ENCODE data around the gene GBA2. TPM values are rescaled to one million over a fixed set of nuclear protein-coding genes. Genes with fewer than 3 reads are reported as not detected.

Gene GBA2
- total and polyA plus RNA-seq, 2 donors (not counting 3 experiments of a cell fraction or from before 2014, with no cell fraction given), result 110 to 158 TPM

GRCh38 chr9:35783418-35783817, 34.4 kb upstream of the GBA2 start:
- H3K9me3 ChIP-seq (replicated peaks; ENCODE audit: control insufficient read depth, insufficient read depth, low read length), result no peaks in the 10 kb centered on the region
- FAIRE-seq, result no peak
- H3K9me1 ChIP-seq (replicated peaks; ENCODE audit: control insufficient read depth, extremely low read depth, insufficient read depth, low read length), result no peaks in the 10 kb centered on the region
- H3K4me2 ChIP-seq (ENCODE audit: insufficient read depth, low read length), result no peak overlapping the region
- no peaks in the 10 kb centered on the region for H4K20me1 ChIP-seq (replicated peaks; ENCODE audit: control insufficient read depth, extremely low read depth, insufficient read depth, low read length)
- H3K79me2 ChIP-seq (ENCODE audit: control insufficient read depth, insufficient read depth, low read length), result no peaks in the 10 kb centered on the region
- no peak overlapping the region for H3K27ac ChIP-seq (ENCODE audit: insufficient read depth, low read depth, low read length)
- no peak for TF ChIP-seq MAX (IDR thresholded peaks at IDR 0.05; ENCODE audit: insufficient read depth, insufficient read length)
- TF ChIP-seq CTCF (IDR thresholded peaks at IDR 0.05; ENCODE audit: extremely low read depth in 1 of 2, insufficient read depth in 1 of 2, low read depth in 1 of 2, low read length in 2 of 2), result no peak
- TF ChIP-seq MYC (IDR thresholded peaks at IDR 0.05; ENCODE audit: low read depth, low read length), result no peak
- no peak for TF ChIP-seq POLR2A (IDR thresholded peaks at IDR 0.05; ENCODE audit: low read depth, low read length)
- TF ChIP-seq GATA2 (IDR thresholded peaks at IDR 0.05; ENCODE audit: insufficient read depth, insufficient read length, low read depth, low read length), result no peak
- TF ChIP-seq FOS (IDR thresholded peaks at IDR 0.05; ENCODE audit: borderline replicate concordance, insufficient read depth, low read length), result no peak
- TF ChIP-seq POLR2AphosphoS5 (IDR thresholded peaks at IDR 0.05; ENCODE audit: insufficient read depth, low read depth, low read length), result no peak
- TF ChIP-seq EZH2 (IDR thresholded peaks at IDR 0.05; ENCODE audit: borderline replicate concordance, low read depth, low read length, severe bottlenecking), result no peak
- no peak for TF ChIP-seq JUN (IDR thresholded peaks at IDR 0.05; ENCODE audit: borderline replicate concordance, insufficient read depth, insufficient read length, low read depth)
- ChIA-PET POLR2A (no interaction called here), CTCF (interaction anchor here (0.8 to 3.5 kb wide), 7 partner anchors 11 to 99 kb away, joined by 3 to 11 read pairs (median 4); no protein-coding TSS in a partner anchor)
- H3K4me3 ChIP-seq (replicated peaks in 1 of 3; ENCODE audit: insufficient read depth in 1 of 3, low read depth in 1 of 3, low read length in 3 of 3), result no peak overlapping the region
- no peak overlapping the region for H2AFZ ChIP-seq (ENCODE audit: low read depth, low read length)
- peaks cover 2% of the 10 kb centered on the region for H3K4me1 ChIP-seq (ENCODE audit: control insufficient read depth, extremely low read depth, insufficient read depth, low read length)
- no peak overlapping the region for H3K9ac ChIP-seq (replicated peaks; ENCODE audit: extremely low read depth, insufficient read depth, low read length)
- H3K27me3 ChIP-seq (ENCODE audit: control insufficient read depth in 2 of 2, insufficient read depth in 2 of 2, low read length in 2 of 2), result no peaks in the 10 kb centered on the region
- no TSS peak for BruUV-seq (replicated peaks)
- no peak for DNase-seq (ENCODE audit: low read depth, low spot score)
- H3K36me3 ChIP-seq (ENCODE audit: control insufficient read depth in 2 of 2, extremely low read depth in 1 of 2, insufficient read depth in 2 of 2, low read length in 2 of 2), result no peaks in the 10 kb centered on the region
- intact Hi-C loops (cut with micrococcal nuclease), result no loop called here
- dilution Hi-C loops (cut with MboI; ENCODE audit: extremely low pct_ligation_motif_present, low sequenced_read_pairs), result no loop called here
